Measurements from ENCODE around the gene HSD17B4. TPM values are rescaled to one million over a fixed set of nuclear protein-coding genes. Genes with fewer than 3 reads are reported as not detected.
A peak's percentile ranks its signal among the peaks of the same experiment; 100 is the strongest.
"Not testable (repeated sequence)": the region's sequence is repeated elsewhere in the genome, so short reads cannot be mapped to it uniquely, and the experiment has no call there.

Gene HSD17B4
- total RNA-seq, 1 donor from 2014 or later = 98.4 TPM

GRCh38 chr5:119439140-119439631, 13.1 kb upstream of the HSD17B4 start:
- Mint-ChIP-seq H3K9me3 (ENCODE audit: low read depth) (peaks cover 11% of the 10 kb centered on the region), H3K36me3 (ENCODE audit: low read depth) (peaks cover 5% of the 10 kb centered on the region), H3K27ac (ENCODE audit: unreplicated experiment) (no peak overlapping the region), H3K27me3 (ENCODE audit: low read depth) (peaks cover 50% of the 10 kb centered on the region), H3K4me3 (ENCODE audit: unreplicated experiment) (no peak overlapping the region), H3K4me1 (ENCODE audit: low read depth) (no peaks in the 10 kb centered on the region)
- no peak for DNase-seq (ENCODE audit: low spot score)
- TF ChIP-seq CTCF (IDR thresholded peaks at IDR 0.05) = no peak

GRCh38 chr5:119439632-119440031, 12.7 kb upstream of the HSD17B4 start:
- not testable (repeated sequence) for H3K27ac Mint-ChIP-seq (ENCODE audit: unreplicated experiment); DNase-seq (ENCODE audit: low spot score); H3K36me3 Mint-ChIP-seq (ENCODE audit: low read depth); H3K4me1 Mint-ChIP-seq (ENCODE audit: low read depth); H3K4me3 Mint-ChIP-seq (ENCODE audit: unreplicated experiment)
- H3K27me3 Mint-ChIP-seq (ENCODE audit: low read depth) = peaks cover 50% of the 10 kb centered on the region
- peaks cover 14% of the 10 kb centered on the region for H3K9me3 Mint-ChIP-seq (ENCODE audit: low read depth)

GRCh38 chr5:119444643-119445042, 7.7 kb upstream of the HSD17B4 start:
- not testable (repeated sequence) for H3K36me3 Mint-ChIP-seq (ENCODE audit: low read depth); DNase-seq (ENCODE audit: low spot score); H3K27ac Mint-ChIP-seq (ENCODE audit: unreplicated experiment); H3K4me1 Mint-ChIP-seq (ENCODE audit: low read depth); H3K4me3 Mint-ChIP-seq (ENCODE audit: unreplicated experiment)
- peaks cover 25% of the 10 kb centered on the region for H3K27me3 Mint-ChIP-seq (ENCODE audit: low read depth)
- H3K9me3 Mint-ChIP-seq (ENCODE audit: low read depth) = peaks cover 14% of the 10 kb centered on the region

GRCh38 chr5:119445544-119445943, 6.8 kb upstream of the HSD17B4 start:
- no peak for TF ChIP-seq CTCF (IDR thresholded peaks at IDR 0.05)
- H3K36me3 Mint-ChIP-seq (ENCODE audit: low read depth) = peaks cover 8% of the 10 kb centered on the region
- H3K27me3 Mint-ChIP-seq (ENCODE audit: low read depth) = peaks cover 18% of the 10 kb centered on the region
- H3K4me3 Mint-ChIP-seq (ENCODE audit: unreplicated experiment) = no peak overlapping the region
- H3K9me3 Mint-ChIP-seq (ENCODE audit: low read depth) = peaks cover 20% of the 10 kb centered on the region
- no peaks in the 10 kb centered on the region for H3K4me1 Mint-ChIP-seq (ENCODE audit: low read depth)
- no peak overlapping the region for H3K27ac Mint-ChIP-seq (ENCODE audit: unreplicated experiment)
- no peak for DNase-seq (ENCODE audit: low spot score)

GRCh38 chr5:119449882-119450281, 2.4 kb upstream of the HSD17B4 start:
- H3K4me1 Mint-ChIP-seq (ENCODE audit: low read depth) = peaks cover 10% of the 10 kb centered on the region
- no peak for DNase-seq (ENCODE audit: low spot score)
- no peak for TF ChIP-seq CTCF (IDR thresholded peaks at IDR 0.05)
- H3K27me3 Mint-ChIP-seq (ENCODE audit: low read depth) = no peaks in the 10 kb centered on the region
- H3K9me3 Mint-ChIP-seq (ENCODE audit: low read depth) = peaks cover 18% of the 10 kb centered on the region
- H3K27ac Mint-ChIP-seq (ENCODE audit: unreplicated experiment) = no peak overlapping the region
- H3K4me3 Mint-ChIP-seq (ENCODE audit: unreplicated experiment) = no peak overlapping the region
- peaks cover 5% of the 10 kb centered on the region for H3K36me3 Mint-ChIP-seq (ENCODE audit: low read depth)

- not testable (repeated sequence) for H3K4me1 Mint-ChIP-seq (ENCODE audit: low read depth); H3K4me3 Mint-ChIP-seq (ENCODE audit: unreplicated experiment)
Measured at GRCh38 chr5:119450627-119451026, 1.7 kb upstream of the HSD17B4 start.

GRCh38 chr5:119451561-119451960, 736 bp upstream of the HSD17B4 start:
- Mint-ChIP-seq H3K27ac (ENCODE audit: unreplicated experiment) (no peak overlapping the region), H3K36me3 (ENCODE audit: low read depth) (peaks cover 5% of the 10 kb centered on the region), H3K27me3 (ENCODE audit: low read depth) (no peaks in the 10 kb centered on the region), H3K9me3 (ENCODE audit: low read depth) (peaks cover 18% of the 10 kb centered on the region), H3K4me1 (ENCODE audit: low read depth) (peaks cover 10% of the 10 kb centered on the region), H3K4me3 (ENCODE audit: unreplicated experiment) (peak overlapping the region; percentile 99)
- no peak for DNase-seq (ENCODE audit: low spot score)
- peak; percentile 9 for TF ChIP-seq CTCF (IDR thresholded peaks at IDR 0.05)

More at GRCh38 chr5:119450627-119451026, 1.7 kb upstream of the HSD17B4 start:
- H3K9me3 Mint-ChIP-seq (ENCODE audit: low read depth) = peaks cover 18% of the 10 kb centered on the region
- not testable (repeated sequence) for H3K27ac Mint-ChIP-seq (ENCODE audit: unreplicated experiment); H3K36me3 Mint-ChIP-seq (ENCODE audit: low read depth); H3K27me3 Mint-ChIP-seq (ENCODE audit: low read depth); DNase-seq (ENCODE audit: low spot score)

All from chondrocyte (in vitro differentiated cells).